Stimulated activated CD4-positive, alpha-beta T cell treated with anti-CD3 and anti-CD28 coated beads, Interleukin-4, amount 100 ng/mL, for 24 hours (primary cell): ENCODE data around the gene DMXL1.
"Not testable (repeated sequence)": the region's sequence is repeated elsewhere in the genome, so short reads cannot be mapped to it uniquely, and the experiment has no call there.

Source experiments
- DNase-seq: peaks from one replicate; pipeline ENCODE4 v3.0.0-alpha.2; 2020

DMXL1 gene

GRCh38 chr5:119063579-119064379 is 7.1 kb upstream of the DMXL1 start:
- peak; percentile 35 for DNase-seq

GRCh38 chr5:119067450-119067849 is 3.4 kb upstream of the DMXL1 start:
- DNase-seq, result no peak

DNA sequence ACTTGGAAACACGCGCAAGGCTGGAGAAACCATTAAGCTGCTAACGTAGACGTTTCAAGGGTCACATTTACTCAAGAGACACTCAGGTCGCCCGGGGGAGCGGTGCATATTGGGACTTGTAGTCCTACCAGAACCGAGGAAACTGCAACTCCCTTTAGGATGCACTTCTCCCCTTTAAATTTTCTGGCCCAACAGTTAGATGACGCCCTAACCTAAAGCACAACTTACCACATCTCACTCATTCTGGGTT is 384 bp upstream of the DMXL1 start:
- no peak for DNase-seq

DNA sequence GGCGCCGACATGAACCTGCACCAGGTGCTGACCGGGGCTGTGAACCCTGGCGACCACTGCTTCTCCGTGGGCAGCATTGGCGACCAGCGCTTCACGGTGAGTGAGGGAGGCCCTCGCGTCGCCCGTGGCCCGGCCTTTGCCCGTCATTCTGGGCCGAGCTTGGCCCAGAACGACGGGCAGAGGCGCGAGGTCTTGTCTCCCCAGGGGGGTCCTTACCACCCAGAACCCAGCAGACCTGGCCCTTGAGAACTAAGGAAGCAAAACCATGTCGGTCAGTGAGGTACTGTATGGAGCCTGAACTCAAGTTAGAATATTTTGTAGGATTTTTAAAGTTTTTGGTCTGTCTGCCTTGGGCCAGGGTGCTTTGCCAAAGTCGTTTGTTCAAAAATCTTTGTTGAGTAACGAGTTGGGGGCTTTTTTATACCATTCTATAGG is 691 bp downstream of the DMXL1 start:
- DNase-seq, result no peak

GRCh38 chr5:119072496-119072895 is 1.6 kb downstream of the DMXL1 start:
- no peak for DNase-seq

DNA sequence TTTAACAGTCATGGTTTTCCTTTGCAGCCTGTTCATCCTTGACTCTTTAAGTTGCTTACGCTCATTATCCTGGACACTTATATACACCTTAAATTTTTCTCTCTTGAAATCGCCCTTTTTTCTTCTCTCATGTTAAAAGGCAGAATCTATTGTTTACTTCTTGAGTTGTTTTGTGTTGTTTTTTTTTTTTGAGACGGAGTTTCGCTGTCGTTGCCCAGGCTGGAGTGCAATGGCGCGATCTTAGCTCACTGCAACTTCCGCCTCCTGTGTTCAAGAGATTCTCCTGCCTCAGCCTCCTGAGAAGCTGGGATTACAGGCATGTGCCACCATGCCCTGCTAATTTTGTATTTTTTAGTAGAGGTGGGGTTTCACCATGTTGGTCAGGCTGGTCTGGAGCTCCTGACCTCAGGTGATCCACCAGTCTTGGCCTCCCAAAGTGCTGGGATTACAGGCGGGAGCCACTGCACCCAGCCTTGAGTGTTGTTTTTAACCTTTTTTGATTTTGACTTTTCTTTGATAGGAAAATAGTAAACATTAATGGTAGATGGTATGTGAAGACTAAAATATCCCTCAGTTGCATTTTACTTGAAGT is 3.0 kb downstream of the DMXL1 start:
- DNase-seq, result not testable (repeated sequence)

- DNase-seq, result no peak
Observed at GRCh38 chr5:119074419-119074818, 3.5 kb downstream of the DMXL1 start.

GRCh38 chr5:119075269-119075668 is 4.4 kb downstream of the DMXL1 start:
- peak; percentile 21 for DNase-seq

GRCh38 chr5:119076080-119076479 is 5.2 kb downstream of the DMXL1 start:
- no peak for DNase-seq

DNA sequence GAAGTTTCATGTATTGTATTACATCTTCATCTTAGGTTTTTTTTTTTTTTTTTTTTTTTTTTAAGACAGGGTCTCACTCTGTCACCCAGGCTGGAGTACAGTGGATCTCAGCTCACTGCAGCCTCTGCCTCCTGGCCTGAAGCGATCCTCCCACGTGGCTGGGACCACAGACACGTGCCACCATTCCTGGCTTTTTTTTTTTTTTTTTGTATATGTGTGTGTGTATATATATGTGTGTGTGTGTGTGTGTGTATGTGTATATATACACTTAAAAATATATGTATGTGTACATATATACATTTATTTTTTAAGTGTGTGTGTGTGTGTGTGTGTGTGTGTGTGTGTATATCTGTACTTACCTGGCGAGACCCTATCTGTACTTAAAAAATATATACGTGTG is 6.6 kb downstream of the DMXL1 start:
- DNase-seq, result no peak

DNA sequence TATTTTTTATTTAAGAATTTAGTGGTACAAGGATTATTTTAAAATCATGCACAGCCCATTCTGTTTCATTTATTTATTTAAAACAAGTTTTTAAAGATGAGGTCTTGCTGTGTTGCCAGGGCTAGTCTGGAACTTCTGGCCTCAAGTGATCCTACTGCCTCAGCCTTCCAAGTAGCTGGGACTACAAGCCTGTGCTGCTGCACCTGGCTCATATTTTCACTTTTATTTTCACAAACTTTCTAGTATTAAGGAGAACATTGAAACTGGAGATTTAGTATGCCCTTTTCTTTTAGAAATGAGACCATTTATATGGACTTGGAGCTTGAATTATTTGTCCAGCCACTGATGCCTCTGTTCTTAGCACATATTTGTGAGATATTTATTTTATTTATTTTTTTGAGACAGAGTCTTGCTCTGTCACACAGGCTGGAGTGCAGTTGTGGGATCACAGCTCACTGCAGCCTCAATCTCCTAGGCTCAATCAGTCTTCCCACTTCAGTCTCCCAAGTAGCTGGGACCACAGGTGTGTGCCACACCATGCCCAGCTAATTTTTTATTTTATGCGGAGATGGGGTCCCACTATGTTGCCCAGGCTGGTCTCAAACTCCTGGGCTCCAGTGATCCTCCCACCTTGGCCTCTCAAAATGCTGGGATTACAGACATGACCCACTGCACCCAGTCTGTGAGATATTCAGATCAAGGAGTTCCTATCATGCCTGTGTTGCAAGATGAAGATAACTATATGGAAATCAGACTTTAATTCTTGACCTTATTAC is 7.4 kb downstream of the DMXL1 start:
- no peak for DNase-seq

DNA sequence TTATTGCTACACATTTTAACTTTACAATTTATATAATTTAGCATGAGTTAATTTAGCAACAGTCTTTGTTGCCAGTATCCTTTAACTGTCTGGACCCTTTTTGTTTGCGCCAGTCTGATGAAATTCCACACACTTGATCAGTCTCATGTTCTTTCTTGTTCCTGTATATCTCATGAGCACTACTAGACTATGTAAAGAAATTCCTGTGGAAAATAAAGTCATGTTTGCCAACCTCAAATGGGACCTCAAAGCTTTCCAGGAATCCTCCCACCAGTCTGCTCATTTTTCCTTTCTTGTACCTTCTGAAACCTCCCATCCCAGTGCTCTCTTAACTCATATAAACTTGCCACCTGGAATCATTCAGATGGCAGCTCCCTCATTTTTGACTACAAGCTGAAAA is 8.0 kb downstream of the DMXL1 start:
- no peak for DNase-seq

- DNase-seq, result peak; percentile 64
Observed at GRCh38 chr5:119079318-119079921, 8.5 kb downstream of the DMXL1 start.

GRCh38 chr5:119080936-119081335 is 10.0 kb downstream of the DMXL1 start:
- no peak for DNase-seq

DNA sequence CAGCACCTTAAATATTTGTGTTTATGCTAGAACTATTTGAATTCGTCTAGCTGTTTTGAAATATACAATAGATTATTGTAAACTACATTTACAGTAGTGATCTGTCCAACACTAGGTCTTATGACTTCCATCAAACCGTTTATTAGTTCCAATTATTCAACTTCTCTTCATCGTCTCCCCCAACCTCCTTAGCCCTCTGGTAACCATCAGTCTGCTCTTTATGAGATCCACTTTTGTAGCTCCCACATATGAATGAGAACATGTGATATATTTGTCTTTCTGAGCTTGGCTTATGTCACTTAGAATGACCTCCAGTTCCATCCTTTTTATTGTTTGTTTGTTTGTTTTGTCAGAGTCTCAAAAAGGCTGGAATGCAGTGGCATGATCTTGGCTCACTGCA is 11.8 kb downstream of the DMXL1 start:
- DNase-seq, result no peak

- DNase-seq, result no peak
Observed at GRCh38 chr5:119083679-119084078, 12.8 kb downstream of the DMXL1 start.

DNA sequence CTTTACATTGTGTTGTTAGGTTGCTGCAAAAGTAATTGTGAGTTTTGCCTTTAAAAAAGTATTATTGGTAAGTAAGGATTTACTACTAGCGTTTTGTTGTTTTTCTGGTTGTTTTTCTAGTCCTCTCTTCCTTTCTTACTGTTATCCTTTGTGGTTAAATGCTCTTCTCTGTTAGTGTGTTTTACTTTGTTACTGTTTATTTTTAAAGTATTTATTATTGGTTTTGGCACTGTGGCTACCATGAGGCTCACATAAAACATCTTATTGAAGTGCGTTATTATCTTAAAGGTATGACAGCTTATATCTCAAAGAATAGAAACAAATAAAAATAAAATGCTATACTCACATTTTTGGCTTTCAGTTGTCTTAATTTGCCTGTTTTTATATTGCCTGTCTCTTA is 17.6 kb downstream of the DMXL1 start:
- no peak for DNase-seq

GRCh38 chr5:119095611-119096010 is 24.7 kb downstream of the DMXL1 start:
- no peak for DNase-seq

DNA sequence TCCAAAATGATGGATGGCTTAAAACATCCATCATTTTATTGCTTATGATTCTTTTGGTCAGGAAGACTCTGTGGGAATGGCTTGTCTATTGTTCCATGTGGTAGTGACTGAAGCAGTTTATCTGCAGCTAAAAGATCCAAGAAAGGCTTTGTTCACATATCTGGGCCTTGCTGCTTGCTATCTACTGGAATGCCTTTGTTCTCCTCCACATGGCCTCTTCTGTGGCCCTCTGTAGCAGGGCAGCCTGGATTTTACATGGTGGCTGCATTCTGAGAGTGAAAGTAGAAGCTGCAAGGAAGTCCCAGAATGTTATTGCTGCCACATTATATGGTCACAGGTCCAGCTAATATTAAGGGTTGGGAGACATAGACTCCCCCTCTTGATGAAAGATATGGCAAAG is 35.1 kb downstream of the DMXL1 start:
- DNase-seq, result no peak

DNA sequence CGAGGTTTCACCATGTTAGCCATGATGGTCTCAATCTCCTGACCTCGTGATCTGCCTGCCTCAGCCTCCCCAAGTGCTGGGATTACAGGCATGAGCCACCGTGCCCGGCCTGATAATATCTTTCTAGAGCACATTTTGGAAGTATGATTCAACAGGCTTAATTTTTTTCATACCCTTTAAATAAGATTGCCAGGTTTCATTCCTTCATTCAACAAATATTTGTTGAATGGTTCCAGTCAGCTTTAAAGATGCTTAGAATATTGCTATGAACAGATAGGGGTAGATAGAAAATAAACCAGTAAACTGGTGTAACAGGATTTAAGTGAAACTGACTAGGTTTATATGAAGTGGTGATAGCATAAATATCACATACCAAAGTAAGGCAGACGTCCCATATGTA is 41.3 kb downstream of the DMXL1 start:
- DNase-seq, result no peak

GRCh38 chr5:119117237-119117636 is 46.4 kb downstream of the DMXL1 start:
- DNase-seq, result no peak

- no peak for DNase-seq
Observed at GRCh38 chr5:119118000-119118399, 47.1 kb downstream of the DMXL1 start.

- no peak for DNase-seq
Observed at GRCh38 chr5:119120893-119121292, 50.0 kb downstream of the DMXL1 start.

GRCh38 chr5:119122474-119122873 is 51.6 kb downstream of the DMXL1 start:
- not testable (repeated sequence) for DNase-seq
